Colonic mucosa (tissue), 4 donors: Measurements from ENCODE around the gene TMEM244. TPM values are rescaled to one million over a fixed set of nuclear protein-coding genes. Genes with fewer than 3 reads are reported as not detected.

ENCODE experiments used
- DNase-seq: peaks from one replicate; pipeline ENCODE4 v3.0.0-alpha.2; 2020
- H3K27ac ChIP-seq: fragments of 200-600 bp; one replicate; pipeline ENCODE4 v1.8.0; 2021
- H3K27me3 ChIP-seq: fragments of 200-600 bp; one replicate; pipeline ENCODE4 v1.8.0; 2021
- H3K36me3 ChIP-seq: fragments of 200-600 bp; one replicate; pipeline ENCODE4 v1.8.0; 2021
- H3K4me1 ChIP-seq: fragments of 200-600 bp; one replicate; pipeline ENCODE4 v1.8.0; 2021; ENCODE audit warnings: mild to moderate bottlenecking
- H3K4me3 ChIP-seq: fragments of 200-600 bp; one replicate; pipeline ENCODE4 v1.8.0; 2021
- H3K9ac ChIP-seq, 2 donors: one replicate each; pipeline ENCODE4 v1.7.0; 2013; ENCODE audit warnings: control low read depth in 2 of 2, low read depth in 2 of 2, low read length in 2 of 2
- H3K9me3 ChIP-seq: fragments of 200-600 bp; one replicate; pipeline ENCODE4 v1.8.0; 2021
- intact Hi-C: fragments of 100-400 bp; cut with DNase I; formaldehyde crosslinking; loops from one replicate; pipeline ENCODE4 v1.14.1; 2022
- total RNA-seq, 2 donors: library from RNA; stranded (reverse); fragmentation: NEBNext Ultra II Directional in 1 of 2; extraction: Animal tissue kit (Norgen Biotek cat#: 25700) in 1 of 2; gene quantifications; one replicate each; pipeline ENCODE4 v1.2.1, GENCODE V29; 2021
- TF ChIP-seq, protein P1 (sequence below): fragments of 200-600 bp; IDR thresholded peaks from one replicate; pipeline ENCODE4 v1.8.0; 2022; ENCODE audit warnings: antibody characterized with exemption, mild to moderate bottlenecking
- donor health status: healthy.
- donor health status: DM: no; HTN: no; CAD: no.
- donor health status: DM: no; HTN: no; CAD: no.

The TMEM244 gene
- total RNA-seq, 2 donors from 2014 or later: not detected

DNA sequence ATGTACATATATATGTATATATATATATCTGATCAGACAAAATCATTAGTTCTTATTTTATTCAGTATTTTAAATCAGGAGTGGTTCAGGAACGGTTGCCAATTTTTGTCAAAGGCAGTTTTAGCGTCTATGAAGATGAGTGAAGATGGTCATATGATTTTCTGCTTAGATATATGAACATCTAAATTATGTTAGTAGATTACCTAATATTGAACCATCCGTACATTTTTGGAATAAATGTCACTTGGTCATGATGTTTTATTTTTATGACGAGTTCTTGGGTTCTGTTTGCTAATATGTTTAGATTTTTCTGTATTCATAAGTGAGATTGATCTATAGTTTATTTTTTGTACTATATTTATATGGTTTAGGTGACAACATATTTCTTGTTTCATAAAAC is 3.3 kb downstream of the TMEM244 start:
- DNase-seq: no peak
- Histone ChIP-seq H3K4me1 (no peaks in the 10 kb centered on the region), H3K27me3 (no peaks in the 10 kb centered on the region), H3K4me3 (no peak overlapping the region), H3K36me3 (no peaks in the 10 kb centered on the region), H3K9me3 (no peaks in the 10 kb centered on the region), H3K27ac (no peak overlapping the region), H3K9ac (no peak overlapping the region)
- TF ChIP-seq, protein P1, sequence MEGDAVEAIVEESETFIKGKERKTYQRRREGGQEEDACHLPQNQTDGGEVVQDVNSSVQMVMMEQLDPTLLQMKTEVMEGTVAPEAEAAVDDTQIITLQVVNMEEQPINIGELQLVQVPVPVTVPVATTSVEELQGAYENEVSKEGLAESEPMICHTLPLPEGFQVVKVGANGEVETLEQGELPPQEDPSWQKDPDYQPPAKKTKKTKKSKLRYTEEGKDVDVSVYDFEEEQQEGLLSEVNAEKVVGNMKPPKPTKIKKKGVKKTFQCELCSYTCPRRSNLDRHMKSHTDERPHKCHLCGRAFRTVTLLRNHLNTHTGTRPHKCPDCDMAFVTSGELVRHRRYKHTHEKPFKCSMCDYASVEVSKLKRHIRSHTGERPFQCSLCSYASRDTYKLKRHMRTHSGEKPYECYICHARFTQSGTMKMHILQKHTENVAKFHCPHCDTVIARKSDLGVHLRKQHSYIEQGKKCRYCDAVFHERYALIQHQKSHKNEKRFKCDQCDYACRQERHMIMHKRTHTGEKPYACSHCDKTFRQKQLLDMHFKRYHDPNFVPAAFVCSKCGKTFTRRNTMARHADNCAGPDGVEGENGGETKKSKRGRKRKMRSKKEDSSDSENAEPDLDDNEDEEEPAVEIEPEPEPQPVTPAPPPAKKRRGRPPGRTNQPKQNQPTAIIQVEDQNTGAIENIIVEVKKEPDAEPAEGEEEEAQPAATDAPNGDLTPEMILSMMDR: no peak
- intact Hi-C loops: no loop called here

DNA sequence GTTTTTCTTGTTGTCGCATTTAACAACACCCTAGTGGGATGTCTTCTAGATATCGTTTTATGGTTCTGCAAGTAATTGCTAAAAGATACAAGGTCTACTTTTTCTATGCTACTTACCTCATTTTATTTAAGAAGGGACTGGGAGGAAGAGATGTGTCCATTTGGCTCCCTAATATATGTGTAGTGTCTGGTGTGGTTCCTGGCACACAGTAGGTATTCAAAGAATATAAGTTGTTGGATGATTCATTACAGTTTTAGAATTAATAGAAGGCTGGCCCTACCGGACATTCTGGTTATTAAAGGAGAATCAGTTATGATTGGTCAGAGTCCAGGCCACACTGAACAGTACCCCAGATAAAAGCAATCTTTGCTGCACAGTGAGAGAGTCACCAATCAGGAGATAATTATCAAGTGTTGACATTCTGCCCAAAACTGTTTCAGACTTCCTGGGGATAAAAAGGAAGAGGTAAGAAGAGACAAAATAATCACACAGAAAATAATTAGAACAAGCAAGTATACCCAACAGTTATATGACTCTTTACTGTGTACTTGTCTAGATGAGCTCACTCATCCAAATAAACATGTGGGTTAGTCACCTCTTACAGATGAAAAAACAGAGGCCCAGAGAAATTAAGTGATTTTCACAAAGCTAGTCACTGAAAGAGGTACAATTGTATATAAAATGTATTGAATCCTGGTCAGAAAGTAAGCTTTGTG is 7.0 kb downstream of the TMEM244 start:
- Histone ChIP-seq H3K4me3 (no peak overlapping the region), H3K27me3 (no peaks in the 10 kb centered on the region), H3K9ac (no peak overlapping the region), H3K27ac (no peak overlapping the region), H3K4me1 (no peaks in the 10 kb centered on the region), H3K9me3 (no peaks in the 10 kb centered on the region), H3K36me3 (no peaks in the 10 kb centered on the region)
- no peak for DNase-seq
- TF ChIP-seq, protein P1: no peak
- intact Hi-C loops: no loop called here

- Histone ChIP-seq H3K36me3 (no peaks in the 10 kb centered on the region), H3K4me1 (no peaks in the 10 kb centered on the region), H3K27ac (no peak overlapping the region), H3K4me3 (no peak overlapping the region), H3K9ac (no peak overlapping the region), H3K9me3 (no peaks in the 10 kb centered on the region), H3K27me3 (no peaks in the 10 kb centered on the region)
- intact Hi-C loops: no loop called here
- TF ChIP-seq, protein P1: no peak
- DNase-seq: no peak
These were observed 8.8 kb downstream of the TMEM244 start for GRCh38 chr6:129852257-129852858.

DNA sequence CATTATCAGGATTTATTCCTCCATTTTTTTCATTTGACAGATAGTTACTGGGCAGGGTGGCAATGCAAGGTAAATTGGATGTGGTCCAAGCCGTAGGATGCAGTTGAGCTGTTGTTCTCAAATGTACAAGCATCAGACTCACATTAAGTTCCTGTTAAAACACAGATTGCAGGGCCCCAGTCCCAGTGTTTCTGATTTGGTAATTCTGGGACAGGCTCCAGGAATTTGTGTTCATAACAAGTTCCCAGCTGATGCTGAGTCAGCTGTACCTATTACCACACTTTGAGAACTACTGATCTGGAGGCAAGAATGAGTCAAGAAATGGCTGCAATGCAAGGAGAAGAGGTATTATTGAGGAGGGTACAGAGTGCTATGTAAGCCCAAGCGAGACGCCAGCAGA is 11.7 kb downstream of the TMEM244 start:
- H3K27ac ChIP-seq: no peak overlapping the region
- no peaks in the 10 kb centered on the region for H3K36me3 ChIP-seq
- H3K4me1 ChIP-seq: no peaks in the 10 kb centered on the region
- intact Hi-C loops: no loop called here
- H3K4me3 ChIP-seq: no peak overlapping the region
- no peak for DNase-seq
- TF ChIP-seq, protein P1: no peak
- no peak overlapping the region for H3K9ac ChIP-seq
- H3K9me3 ChIP-seq: no peaks in the 10 kb centered on the region
- H3K27me3 ChIP-seq: no peaks in the 10 kb centered on the region

DNA sequence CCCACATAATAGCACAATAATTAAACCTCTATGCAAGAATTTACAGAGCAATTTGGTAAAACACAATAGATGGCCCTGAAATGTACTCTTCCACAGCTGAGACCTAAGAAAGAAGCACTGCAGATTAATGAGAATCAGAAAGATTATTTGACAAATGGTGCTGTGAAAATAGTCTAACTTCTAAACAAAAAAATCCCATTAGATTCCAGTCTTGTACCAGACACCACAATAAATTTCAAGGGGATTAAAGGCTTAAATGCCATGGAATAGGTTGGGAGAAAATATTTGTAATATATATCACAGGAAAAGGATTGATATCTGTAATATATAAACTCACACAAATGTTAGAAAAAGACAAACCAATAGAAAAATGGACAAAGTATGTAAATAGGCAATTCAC is 14.4 kb downstream of the TMEM244 start:
- TF ChIP-seq, protein P1: no peak
- Histone ChIP-seq H3K27ac (no peak overlapping the region), H3K4me1 (no peaks in the 10 kb centered on the region), H3K9ac (no peak overlapping the region), H3K9me3 (no peaks in the 10 kb centered on the region), H3K36me3 (no peaks in the 10 kb centered on the region), H3K27me3 (no peaks in the 10 kb centered on the region), H3K4me3 (no peak overlapping the region)
- DNase-seq: no peak
- intact Hi-C loops: no loop called here
